DMS79 (cell line): Measurements from ENCODE around the gene EIPR1.

Source experiments
- DNase-seq: peaks from one replicate; lab custom pipeline; 2025; lab: John Stamatoyannopoulos, UW

The EIPR1 gene

DNA sequence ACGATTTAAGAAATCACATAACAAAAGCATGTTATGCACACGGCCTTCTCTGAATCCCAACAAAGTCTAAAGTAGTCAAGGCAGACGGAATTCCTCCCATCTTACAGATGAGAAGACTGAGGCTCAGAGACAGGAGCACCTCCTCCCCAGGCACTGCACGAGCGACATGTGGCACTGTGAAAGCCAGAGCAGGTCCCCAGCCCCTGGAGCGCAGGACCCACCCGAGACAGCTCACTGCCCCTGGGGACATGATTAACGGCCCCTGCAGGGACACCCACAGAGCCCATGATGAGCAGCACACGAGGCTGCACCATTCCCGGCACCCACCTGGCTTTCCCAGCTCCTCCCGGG, 53.6 kb downstream of the EIPR1 start:
- no peak for DNase-seq

GRCh38 chr2:3323360-3324035, 54.1 kb downstream of the EIPR1 start:
- DNase-seq = no peak

GRCh38 chr2:3322311-3322970, 55.2 kb downstream of the EIPR1 start:
- no peak for DNase-seq

- DNase-seq = no peak
Measured at GRCh38 chr2:3321825-3322224, 55.8 kb downstream of the EIPR1 start.

DNA sequence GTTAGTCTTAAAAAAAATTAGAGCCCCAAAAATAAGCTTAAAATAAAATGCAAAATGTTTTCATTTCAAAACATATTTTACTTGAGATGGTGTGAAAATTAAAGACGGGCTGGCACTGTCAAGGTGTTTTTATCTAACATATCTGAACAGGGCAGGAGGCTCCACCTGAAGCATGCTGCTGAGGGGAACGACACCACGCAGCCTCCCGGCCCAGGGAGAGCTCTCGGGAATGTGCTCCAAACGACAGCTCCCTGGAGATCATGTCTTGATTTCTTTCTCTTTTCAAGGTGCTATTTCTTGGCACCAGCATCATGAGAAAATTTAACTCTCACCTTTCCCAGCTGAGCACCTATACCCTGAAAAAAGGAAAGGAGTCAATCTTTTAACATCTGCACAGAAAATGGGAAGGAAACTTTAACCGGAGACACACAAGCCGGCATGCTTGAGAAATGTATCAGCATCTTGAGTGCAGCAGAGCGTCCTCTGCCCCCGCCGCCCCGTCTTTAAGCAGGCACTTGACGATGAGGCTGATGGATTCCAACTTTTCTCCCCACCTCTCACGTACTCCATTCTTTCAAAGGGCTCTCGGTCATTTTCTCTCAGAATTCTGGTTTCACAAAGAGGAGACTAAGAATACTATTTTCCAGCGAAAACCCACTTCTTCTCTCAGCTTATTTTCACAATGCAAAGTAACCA, 56.6 kb downstream of the EIPR1 start:
- DNase-seq = peak; percentile 39

DNA sequence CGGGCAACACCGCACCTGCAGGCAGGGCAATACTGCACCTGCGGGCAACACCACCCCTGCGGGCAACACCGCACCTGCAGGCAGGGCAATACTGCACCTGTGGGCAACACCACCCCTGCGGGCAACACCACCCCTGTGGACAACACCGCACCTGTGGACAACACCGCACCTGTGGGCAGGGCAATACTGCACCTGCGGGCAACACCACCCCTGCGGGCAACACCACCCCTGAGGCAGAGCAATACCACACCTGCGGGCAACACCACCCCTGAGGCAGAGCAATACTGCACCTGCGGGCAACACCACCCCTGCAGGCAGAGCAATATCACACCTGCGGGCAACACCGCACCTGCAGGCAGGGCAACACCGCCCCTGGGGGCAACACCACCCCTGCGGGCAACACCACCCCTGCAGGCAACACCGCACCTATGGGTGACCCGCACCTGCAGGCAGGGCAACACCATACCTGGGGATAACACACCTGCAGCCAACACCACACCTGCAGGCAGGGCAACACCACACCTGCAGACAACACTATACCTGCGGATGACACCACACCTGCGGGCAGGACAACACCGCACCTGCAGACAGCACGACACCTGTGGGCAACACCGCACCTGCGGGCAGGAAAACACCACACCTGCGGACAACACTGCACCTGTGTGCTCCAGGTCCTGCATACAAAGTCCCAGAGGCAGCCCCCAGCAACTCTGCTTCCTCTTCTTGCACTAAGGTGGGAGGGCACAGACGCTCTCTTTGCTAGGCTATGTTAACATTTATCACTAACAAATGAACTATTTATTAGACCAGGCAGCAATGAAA, 57.7 kb downstream of the EIPR1 start:
- no peak for DNase-seq

- DNase-seq = no peak
Measured at GRCh38 chr2:3319134-3319533, 58.5 kb downstream of the EIPR1 start.

- DNase-seq = no peak
Measured at GRCh38 chr2:3317871-3318590, 59.6 kb downstream of the EIPR1 start.

DNA sequence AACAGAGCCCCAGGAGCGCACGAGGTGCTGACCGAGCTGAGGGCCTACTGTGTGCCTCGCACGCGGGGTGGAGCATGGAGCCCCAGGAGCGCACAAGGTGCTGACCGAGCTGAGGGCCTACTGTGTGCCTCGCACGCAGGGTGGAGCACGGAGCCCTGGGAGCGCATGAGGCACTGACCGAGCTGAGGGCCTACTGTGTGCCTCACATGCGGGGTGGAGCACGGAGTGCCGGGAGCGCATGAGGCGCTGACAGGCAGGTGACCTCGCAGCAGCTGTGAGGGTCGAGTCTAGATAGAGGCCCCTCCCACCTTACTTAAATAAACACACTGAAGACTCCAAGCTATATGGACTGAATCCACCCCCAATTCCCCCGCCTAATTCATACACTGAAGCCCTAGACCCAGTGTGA, 60.3 kb downstream of the EIPR1 start:
- no peak for DNase-seq

DNA sequence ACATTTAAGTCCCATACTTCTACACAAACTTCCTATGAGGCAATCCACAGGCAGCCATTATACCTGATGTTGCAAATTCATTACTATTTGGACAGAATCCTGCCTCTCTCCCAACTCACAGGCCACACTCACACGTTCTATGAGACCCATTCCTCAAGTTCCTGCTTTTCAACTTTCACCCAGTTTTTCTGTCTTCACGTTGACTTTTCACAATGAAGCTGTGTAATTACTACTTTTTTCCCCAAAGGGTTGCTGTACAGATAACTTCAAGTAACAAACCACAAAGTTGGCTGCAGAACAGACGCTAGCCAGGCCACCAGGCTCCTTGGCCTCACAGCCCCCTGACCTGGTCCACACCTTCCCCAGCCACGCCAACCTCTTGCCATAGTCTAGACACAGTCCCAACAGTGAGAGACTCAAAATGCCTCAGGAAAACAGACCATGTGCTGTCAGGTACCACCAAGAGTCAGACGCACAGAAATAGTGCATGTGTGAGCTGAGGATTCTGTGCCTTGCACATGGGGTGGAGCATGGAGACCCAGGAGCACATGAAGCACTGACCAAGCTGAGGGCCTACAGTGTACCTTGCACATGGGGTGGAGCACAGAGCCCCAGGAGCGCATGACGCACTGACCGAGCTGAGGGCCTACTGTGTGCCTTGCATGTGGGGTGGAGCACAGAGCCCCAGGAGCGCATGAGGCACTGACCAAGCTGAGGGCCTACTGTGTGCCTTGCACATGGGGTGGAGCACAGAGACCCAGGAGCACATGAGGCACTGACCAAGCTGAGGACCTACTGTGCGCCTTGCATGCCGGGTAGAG, 61.0 kb downstream of the EIPR1 start:
- no peak for DNase-seq

DNA sequence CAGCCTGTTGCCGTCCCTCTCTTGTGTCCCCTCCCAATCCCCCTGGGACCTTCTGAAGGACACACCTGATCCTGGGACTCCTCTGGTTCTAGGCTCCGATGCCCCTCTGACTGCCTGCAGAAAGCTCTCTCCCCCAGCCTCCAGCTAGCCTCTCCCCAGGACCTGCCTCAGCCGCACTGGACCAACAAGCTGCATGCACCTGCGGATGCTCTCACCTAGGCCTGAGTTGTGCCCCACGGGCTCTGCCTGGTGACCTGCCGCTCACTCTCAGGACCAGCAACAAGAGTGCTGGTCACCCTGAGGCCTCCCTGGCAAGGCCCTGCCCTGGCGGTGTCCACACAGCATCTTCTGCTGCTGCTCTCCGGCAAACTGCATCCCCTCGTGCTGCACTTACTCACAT, 63.0 kb downstream of the EIPR1 start:
- no peak for DNase-seq

GRCh38 chr2:3313781-3314375, 63.7 kb downstream of the EIPR1 start:
- no peak for DNase-seq

DNA sequence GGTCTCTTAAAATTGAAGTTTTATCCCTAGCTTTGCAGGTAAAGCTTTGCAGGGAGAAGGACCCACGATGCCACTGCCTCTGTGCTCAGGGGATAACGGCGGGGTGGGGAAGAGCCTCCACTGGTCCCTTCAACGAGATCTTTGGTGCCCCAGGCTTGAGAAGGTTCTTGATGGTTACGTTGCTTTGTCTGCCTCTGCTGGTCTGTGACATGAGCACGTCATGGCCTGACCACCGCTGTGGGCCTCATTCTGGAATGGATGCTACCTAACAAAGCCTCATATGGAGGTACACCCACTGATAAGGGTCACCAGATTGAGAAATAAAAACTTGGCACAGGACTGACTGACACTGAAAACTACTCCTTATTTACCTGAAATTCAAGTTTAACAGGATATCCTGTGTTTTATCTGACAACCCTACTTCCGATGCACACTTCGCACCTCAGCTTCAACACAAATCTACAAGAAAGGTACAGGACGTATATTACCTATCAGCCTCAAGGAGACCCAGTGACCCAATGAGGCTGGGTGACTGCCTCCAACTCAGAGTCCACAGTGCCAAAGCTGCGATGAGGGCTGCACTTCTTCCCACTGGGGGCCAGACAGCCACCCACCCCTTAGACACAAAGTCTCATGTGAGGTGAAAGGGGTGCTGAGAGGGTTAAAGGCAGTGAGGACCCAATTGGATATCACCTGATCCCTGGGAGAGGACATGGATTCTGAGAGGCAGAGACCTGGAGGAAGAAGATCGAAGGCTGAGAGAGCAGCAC, 64.9 kb downstream of the EIPR1 start:
- no peak for DNase-seq

DNA sequence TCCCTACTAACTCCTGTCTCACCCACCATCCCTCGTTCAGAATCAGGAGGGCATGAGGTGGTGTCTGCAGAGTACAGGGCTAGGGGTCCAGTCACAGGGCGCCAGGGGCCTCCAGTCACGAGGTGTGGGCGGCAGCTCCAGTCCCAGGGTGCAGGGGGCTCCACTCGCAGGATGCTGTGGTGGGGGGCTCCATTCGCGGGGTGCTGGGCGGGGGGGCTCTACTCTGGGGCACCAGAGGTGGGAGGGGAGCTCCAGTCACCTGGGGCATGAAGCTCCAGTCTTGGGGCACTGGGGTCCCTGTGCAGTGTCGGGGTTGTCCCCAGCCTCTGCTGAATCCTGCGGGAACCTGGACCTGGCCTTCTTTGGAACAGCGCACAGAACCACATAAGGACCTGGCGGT, 66.0 kb downstream of the EIPR1 start:
- no peak for DNase-seq

DNA sequence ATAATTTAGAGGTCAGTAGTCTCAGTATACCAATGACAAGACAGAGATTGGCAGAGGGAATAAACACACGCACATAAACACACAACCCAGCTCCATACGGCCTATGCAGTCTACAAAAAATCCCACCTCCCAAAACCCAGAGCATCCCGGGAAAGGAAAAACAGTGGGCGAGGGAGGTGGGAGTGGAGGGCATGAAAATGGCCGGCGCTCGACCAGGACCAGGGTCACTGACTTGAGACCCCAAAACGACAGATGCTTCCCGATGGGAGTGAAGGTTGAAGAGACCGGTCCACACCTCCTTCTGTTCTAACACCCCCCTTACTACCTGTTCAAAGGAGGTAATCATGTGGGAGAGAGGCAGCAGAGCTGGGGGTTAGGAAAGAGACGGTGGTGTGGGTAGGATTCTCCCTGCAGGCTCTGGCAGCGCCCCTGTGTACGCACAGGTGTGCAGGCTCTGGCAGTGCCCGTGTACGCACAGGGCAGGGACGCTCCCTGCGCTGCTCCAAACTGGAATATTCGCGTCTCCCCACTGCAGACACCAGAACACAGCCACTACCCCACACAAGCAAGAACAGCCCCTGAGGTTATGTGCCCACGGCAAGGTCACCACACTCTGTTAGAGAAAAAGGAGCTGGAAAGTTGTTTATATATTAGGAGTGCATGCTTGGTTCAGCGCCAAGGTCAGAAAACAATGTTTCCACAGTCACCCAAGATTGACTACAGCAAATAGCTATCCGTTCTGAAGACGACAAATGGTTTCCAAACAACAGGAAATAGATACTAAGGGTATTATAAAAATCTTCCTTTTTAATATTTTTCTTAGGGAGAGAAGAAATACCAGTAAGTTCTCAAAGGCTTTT, 67.9 kb downstream of the EIPR1 start:
- DNase-seq = no peak

DNA sequence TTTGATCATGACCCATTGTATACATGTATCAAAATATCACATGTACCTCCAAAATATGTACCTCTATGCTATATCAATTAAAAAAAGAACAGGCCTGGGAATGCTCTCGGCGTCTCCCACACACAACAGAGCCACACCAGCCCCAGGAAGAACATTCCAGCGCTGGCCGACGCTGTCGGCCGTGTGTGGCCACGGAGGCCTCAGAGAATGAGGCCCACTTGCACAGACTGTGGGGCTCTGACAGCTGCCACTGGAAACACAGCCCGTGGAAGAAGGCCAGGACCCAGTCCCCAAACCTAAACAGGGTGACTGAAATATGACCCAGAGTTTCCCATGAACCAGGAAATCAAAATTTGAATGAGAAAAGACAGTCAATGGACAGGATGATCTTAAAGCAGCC, 69.7 kb downstream of the EIPR1 start:
- no peak for DNase-seq

- no peak for DNase-seq
Measured at GRCh38 chr2:3307236-3307635, 70.4 kb downstream of the EIPR1 start.

DNA sequence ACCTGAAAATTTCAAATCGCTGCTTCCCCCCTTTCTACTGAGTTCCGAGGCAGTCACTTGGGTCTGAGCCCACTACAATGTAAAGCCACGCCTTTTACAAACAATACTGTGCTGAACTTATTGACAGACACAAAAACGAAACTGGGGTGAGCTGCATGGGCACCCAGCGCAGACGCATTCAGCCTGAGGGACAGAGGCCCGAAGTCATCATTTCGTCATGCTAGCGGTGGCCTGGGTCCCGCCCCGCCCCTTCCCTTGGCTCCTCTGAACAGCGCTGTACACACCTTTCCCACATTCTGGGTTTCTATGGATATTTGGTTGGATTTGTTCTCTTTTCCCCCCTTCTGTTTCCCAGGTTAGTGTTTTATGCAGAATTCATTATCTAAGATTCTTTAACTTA, 71.7 kb downstream of the EIPR1 start:
- no peak for DNase-seq

DNA sequence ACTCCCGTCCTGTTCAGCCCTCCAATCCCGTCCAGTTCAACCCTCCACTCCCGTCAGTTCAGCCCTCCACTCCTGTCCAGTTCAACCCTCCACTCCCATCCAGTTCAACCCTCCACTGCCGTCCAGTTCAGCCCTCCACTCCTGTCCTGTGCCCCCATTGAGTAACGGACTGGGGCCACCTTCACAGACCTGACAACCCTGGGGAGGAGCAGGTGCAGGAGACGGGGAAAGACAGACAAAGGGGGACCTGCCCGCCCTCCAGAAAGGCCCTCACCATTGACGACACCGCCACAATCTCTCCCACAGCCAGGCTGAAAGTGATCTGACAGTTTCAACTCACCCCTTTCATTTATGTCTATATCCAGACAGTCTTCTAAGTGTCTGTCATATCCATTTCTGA, 72.2 kb downstream of the EIPR1 start:
- DNase-seq = no peak
